ENCODE measurements around the gene IPPK.
"Not testable (repeated sequence)": the region's sequence is repeated elsewhere in the genome, so short reads cannot be mapped to it uniquely, and the experiment has no call there.

Gene IPPK

GRCh38 chr9:92602413-92602812 lies 67.5 kb downstream of the IPPK start:
- TF ChIP-seq CTCF (IDR thresholded peaks at IDR 0.05; ENCODE audit: low read depth, low read length) = no peak
- H3K4me3 ChIP-seq (ENCODE audit: low read depth, low read length) = no peak overlapping the region

DNA sequence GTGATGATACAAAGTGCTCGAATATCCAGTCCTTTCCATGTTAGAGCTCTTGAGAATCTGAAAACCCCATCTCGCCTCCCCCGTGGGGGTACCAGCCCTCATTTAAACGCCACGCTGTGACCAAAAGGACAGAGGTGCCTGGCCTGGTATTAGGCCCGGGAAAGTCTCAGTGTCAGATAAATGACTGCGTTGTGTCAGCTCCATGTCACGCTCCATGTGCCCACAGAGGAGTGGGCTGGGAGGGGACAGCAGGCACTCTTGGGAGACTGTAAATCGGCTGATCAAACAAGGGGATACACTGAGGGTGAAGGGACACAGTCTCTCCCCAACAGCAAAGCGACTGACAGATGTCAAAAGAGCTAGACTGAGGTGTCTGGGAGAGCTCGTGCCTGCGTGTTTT lies 68.5 kb downstream of the IPPK start:
- no peak for TF ChIP-seq CTCF (IDR thresholded peaks at IDR 0.05; ENCODE audit: low read depth, low read length)
- H3K4me3 ChIP-seq (ENCODE audit: low read depth, low read length) = no peak overlapping the region

GRCh38 chr9:92600462-92601261 lies 69.3 kb downstream of the IPPK start:
- no peak overlapping the region for H3K4me3 ChIP-seq (ENCODE audit: low read depth, low read length)
- TF ChIP-seq CTCF (IDR thresholded peaks at IDR 0.05; ENCODE audit: low read depth, low read length) = no peak

DNA sequence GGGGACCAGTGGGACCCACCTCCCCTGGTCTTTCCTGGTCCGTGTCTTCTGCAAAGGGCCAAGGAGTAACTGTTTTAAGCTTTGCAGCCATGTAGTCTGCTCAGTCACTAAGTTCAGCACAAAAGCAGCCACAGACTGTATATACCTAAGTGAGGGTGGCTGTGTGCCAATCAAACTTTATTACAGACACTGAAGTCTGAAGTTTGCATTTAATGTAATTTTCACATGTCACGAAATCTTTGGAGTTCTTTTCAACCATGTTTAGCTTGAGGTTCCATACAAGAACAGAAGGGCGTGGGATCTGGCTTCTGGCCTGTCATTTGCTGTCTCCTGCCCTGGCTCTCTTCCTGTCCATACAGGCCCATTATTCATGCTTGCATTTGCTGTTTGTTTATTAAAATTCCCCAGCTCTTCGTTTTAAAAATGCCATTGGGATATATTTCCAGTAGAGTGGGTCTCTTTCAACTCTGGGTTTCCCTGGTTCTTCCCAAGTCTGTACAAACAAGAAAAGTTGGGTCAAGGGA lies 69.9 kb downstream of the IPPK start:
- TF ChIP-seq CTCF (IDR thresholded peaks at IDR 0.05; ENCODE audit: low read depth, low read length) = no peak
- H3K4me3 ChIP-seq (ENCODE audit: low read depth, low read length) = no peak overlapping the region

- no peak overlapping the region for H3K4me3 ChIP-seq (ENCODE audit: low read depth, low read length)
- no peak for TF ChIP-seq CTCF (IDR thresholded peaks at IDR 0.05; ENCODE audit: low read depth, low read length)
These were observed 71.5 kb downstream of the IPPK start for GRCh38 chr9:92598382-92598781.

DNA sequence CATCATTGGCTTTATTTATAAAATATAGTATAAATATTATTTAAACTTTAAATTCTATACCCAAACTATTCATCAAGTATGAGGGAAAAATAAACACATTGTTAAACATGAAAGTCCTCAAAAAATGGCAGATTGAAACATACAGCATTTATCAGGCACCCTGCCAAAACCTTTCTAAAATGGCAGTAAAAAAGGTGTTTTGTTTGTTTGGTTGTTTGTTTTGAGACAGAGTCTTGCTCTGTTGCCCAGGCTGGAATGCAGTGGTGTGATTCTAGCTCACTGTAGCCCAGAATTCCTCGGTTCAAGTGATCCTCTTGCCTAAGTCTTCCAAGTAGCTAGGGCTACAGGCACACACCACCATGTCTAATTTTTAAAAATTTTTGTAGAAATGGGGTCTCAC lies 74.0 kb downstream of the IPPK start:
- no peak for TF ChIP-seq CTCF (IDR thresholded peaks at IDR 0.05; ENCODE audit: low read depth, low read length)
- no peak overlapping the region for H3K4me3 ChIP-seq (ENCODE audit: low read depth, low read length)

- H3K4me3 ChIP-seq (ENCODE audit: low read depth, low read length) = not testable (repeated sequence)
These were observed 74.9 kb downstream of the IPPK start for GRCh38 chr9:92595075-92595474.

Measured in WI38 (cell line).